ENCODE measurements around the gene CACNA1D.

Gene CACNA1D

DNA sequence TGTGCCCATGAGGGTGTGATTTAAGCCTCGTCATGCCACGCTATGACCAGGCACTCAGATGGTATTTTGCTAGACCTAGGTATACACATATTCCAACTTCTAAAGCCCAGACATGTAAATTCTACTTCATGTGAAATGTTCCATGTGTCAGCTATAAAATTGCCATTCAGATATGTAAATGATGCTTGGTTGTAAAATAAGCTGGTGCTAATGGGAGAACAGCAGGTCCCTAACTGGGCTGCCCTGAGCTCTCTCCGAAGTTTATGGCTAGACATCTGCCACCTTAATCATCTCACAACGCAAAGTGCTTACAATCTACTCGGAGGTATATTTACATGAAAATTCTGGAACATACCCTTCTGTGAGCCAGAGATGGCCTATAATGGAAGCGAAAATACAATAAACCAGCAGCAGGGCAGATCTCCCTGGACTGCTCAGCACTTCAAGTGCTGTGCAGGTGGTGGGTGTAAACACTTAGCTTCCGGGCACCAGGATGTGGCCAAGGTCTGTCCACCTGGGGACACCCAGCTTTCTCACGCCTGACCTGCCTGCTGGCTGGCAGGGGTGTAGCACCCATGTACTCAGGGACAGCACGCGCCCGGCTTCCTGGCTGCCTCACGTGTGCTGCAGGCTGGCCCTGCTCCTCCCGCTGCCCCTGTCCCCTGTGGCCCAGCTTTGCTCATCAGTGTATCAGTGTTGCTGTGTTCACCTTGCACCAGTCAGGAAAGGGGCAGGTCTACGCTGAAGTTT is 269.8 kb downstream of the CACNA1D start:
- ChIA-PET POLR2A (interaction anchor here (0.7 kb wide), 1 partner anchor 91 kb away, joined by 3 read pairs; no protein-coding TSS in a partner anchor), CTCF (no interaction called here)
- TF ChIP-seq HDGF (IDR thresholded peaks at IDR 0.05; ENCODE audit: borderline replicate concordance) (no peak), FOXA1 (IDR thresholded peaks at IDR 0.05) (no peak), CTBP1 (IDR thresholded peaks at IDR 0.05; ENCODE audit: borderline replicate concordance) (no peak), ELF4 (IDR thresholded peaks at IDR 0.05) (no peak), SUZ12 (IDR thresholded peaks at IDR 0.05) (no peak), ZNF384 (IDR thresholded peaks at IDR 0.05) (no peak), TARDBP (IDR thresholded peaks at IDR 0.05) (no peak), BHLHE40 (IDR thresholded peaks at IDR 0.05; ENCODE audit: borderline replicate concordance) (no peak), FOXM1 (IDR thresholded peaks at IDR 0.05; ENCODE audit: borderline replicate concordance) (no peak), SP1 (IDR thresholded peaks at IDR 0.05) (no peak)
- TF ChIP-seq, protein P1, sequence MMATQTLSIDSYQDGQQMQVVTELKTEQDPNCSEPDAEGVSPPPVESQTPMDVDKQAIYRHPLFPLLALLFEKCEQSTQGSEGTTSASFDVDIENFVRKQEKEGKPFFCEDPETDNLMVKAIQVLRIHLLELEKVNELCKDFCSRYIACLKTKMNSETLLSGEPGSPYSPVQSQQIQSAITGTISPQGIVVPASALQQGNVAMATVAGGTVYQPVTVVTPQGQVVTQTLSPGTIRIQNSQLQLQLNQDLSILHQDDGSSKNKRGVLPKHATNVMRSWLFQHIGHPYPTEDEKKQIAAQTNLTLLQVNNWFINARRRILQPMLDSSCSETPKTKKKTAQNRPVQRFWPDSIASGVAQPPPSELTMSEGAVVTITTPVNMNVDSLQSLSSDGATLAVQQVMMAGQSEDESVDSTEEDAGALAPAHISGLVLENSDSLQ (IDR thresholded peaks at IDR 0.05): no peak
- DNase-seq (ENCODE audit: extremely low spot score): no peak

DNA sequence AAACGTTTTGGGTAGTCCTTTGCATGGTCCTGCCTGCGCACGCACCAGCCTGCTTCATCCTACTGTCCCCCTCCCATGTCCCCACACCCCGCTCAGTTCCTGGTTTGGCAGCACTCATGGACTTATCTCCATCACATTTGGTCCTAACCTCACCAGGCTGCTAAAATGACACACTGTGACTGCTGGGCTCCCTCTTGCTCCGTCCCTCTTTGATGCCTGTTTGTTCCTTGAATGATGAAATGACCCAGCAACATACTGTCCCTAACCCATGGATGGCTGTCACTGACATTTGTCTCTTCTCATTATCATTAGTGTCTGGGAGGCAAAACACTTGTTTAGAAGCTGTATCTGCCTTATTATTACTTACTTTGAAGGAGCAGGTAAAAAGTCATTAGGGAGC is 271.3 kb downstream of the CACNA1D start:
- no peak for DNase-seq (ENCODE audit: extremely low spot score)
- ChIA-PET CTCF (no interaction called here), POLR2A (no interaction called here)
- TF ChIP-seq SP1 (IDR thresholded peaks at IDR 0.05): no peak

DNA sequence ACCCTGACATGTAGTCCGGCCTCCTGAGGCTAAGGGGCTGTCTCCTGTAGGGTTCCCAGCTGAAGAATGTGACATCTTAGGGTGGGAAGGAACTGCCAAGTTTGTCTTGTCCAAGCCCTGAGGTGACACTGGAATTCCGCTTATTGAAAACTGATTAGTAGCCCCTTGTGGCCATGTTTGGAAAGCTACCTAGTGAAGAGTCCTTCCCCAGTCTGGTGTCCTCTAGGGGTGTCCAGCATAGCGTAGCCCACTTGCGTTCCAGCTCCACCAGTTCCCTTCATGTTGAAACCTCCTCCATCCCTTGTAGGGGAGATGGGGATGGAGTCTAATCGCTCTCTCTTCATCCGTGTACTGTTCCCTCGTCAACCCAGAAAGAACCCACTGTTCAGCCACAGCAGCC is 272.3 kb downstream of the CACNA1D start:
- TF ChIP-seq SP1 (IDR thresholded peaks at IDR 0.05) (no peak), HDGF (IDR thresholded peaks at IDR 0.05; ENCODE audit: borderline replicate concordance) (no peak), SUZ12 (IDR thresholded peaks at IDR 0.05) (no peak), CTBP1 (IDR thresholded peaks at IDR 0.05; ENCODE audit: borderline replicate concordance) (no peak), TARDBP (IDR thresholded peaks at IDR 0.05) (no peak), NFRKB (IDR thresholded peaks at IDR 0.05) (no peak), ZNF384 (IDR thresholded peaks at IDR 0.05) (no peak), FOXK2 (IDR thresholded peaks at IDR 0.05) (no peak), ELF4 (IDR thresholded peaks at IDR 0.05) (no peak), ARNT (IDR thresholded peaks at IDR 0.05) (no peak), LEF1 (IDR thresholded peaks at IDR 0.05; ENCODE audit: borderline replicate concordance) (no peak), FOXA1 (IDR thresholded peaks at IDR 0.05) (no peak), L3MBTL2 (conservative IDR thresholded peaks at IDR 0.05) (no peak), FOXM1 (IDR thresholded peaks at IDR 0.05; ENCODE audit: borderline replicate concordance) (no peak), BHLHE40 (IDR thresholded peaks at IDR 0.05; ENCODE audit: borderline replicate concordance) (no peak)
- TF ChIP-seq, protein P1 (IDR thresholded peaks at IDR 0.05): no peak
- DNase-seq (ENCODE audit: extremely low spot score): no peak
- CTCF ChIA-PET: interaction anchor here (0.5 to 0.6 kb wide), 2 partner anchors 155 to 230 kb away, joined by 3 read pairs; no protein-coding TSS in a partner anchor
- POLR2A ChIA-PET: no interaction called here

DNA sequence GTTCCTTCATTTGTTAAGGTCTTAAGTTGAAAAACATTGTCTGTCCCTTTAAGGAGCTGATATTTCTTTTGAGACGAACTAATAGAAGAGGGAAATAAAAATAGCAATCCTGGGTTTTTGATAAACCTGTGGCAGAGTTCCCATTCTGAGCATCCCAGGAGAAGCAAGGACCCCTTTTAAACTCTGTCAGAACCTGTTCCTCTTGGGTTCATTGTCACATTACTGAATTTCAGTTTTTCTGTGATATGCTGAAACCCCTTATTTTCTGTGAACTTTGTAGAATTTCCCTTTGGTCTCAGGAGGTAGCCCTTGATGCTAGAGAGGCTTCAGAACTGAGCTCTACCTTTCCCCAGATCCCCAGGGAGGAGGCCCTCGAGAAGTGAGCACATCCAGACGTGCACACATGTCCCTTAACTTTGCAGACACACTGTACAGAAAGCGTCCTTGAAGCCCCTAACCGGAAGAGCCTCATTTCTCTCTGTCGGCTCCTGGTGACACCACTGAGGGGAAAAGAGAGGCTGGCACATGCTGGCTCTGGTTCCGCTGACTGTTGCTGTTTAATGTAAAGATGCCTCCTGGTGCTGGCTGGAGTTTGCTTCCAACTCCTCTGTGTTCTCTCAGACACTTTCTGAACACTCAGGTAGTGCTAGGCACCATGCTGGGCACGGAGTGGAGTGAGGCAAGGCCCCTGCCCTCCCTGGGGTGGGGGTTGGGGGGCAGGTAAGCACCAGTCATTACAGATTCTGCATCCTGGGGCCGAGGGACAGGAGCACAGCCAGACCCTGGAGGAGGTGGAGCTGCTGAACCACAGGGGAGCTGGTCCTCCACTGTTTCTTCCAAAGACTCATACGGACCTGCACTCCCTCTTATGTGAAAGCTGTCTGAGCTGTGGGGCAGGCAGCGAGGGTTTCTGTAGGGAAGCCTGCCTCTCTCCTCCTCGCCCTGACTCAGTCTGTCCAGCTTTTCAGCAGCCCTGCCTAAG is 274.4 kb downstream of the CACNA1D start:
- ChIA-PET CTCF (no interaction called here), POLR2A (no interaction called here)
- no peak for DNase-seq (ENCODE audit: extremely low spot score)
- no peak for TF ChIP-seq SUZ12 (IDR thresholded peaks at IDR 0.05)
- TF ChIP-seq SP1 (IDR thresholded peaks at IDR 0.05): no peak

DNA sequence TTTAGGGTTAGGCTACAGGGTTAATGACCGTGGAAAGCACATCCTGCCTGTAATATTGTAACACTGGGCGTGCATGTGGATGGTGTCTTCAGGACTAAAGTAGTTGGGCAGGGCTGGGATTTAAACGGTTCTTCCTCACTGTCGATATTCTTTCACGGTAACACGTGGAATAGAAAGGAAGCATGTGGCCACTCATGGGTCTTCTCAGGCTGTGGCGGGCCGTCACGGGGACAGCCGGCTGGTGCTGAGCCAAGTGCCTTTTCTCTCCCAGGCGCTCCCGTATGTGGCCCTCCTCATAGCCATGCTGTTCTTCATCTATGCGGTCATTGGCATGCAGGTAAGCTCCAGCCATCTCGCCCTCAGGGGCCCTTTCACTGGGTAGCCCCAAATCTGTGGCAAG is 278.2 kb downstream of the CACNA1D start:
- DNase-seq (ENCODE audit: extremely low spot score): no peak
- ChIA-PET CTCF (no interaction called here), POLR2A (no interaction called here)
- no peak for TF ChIP-seq CTBP1 (IDR thresholded peaks at IDR 0.05; ENCODE audit: borderline replicate concordance)
- no peak for TF ChIP-seq NFRKB (IDR thresholded peaks at IDR 0.05)
- no peak for TF ChIP-seq HDGF (IDR thresholded peaks at IDR 0.05; ENCODE audit: borderline replicate concordance)
- no peak for TF ChIP-seq ARNT (IDR thresholded peaks at IDR 0.05)
- no peak for TF ChIP-seq BHLHE40 (IDR thresholded peaks at IDR 0.05; ENCODE audit: borderline replicate concordance)
- TF ChIP-seq SP1 (IDR thresholded peaks at IDR 0.05): no peak
- TF ChIP-seq LEF1 (IDR thresholded peaks at IDR 0.05; ENCODE audit: borderline replicate concordance): no peak
- no peak for TF ChIP-seq SUZ12 (IDR thresholded peaks at IDR 0.05)
- no peak for TF ChIP-seq FOXK2 (IDR thresholded peaks at IDR 0.05)
- no peak for TF ChIP-seq L3MBTL2 (conservative IDR thresholded peaks at IDR 0.05)
- TF ChIP-seq FOXA1 (IDR thresholded peaks at IDR 0.05): no peak
- TF ChIP-seq FOXM1 (IDR thresholded peaks at IDR 0.05; ENCODE audit: borderline replicate concordance): no peak
- TF ChIP-seq, protein P1 (IDR thresholded peaks at IDR 0.05): no peak

DNA sequence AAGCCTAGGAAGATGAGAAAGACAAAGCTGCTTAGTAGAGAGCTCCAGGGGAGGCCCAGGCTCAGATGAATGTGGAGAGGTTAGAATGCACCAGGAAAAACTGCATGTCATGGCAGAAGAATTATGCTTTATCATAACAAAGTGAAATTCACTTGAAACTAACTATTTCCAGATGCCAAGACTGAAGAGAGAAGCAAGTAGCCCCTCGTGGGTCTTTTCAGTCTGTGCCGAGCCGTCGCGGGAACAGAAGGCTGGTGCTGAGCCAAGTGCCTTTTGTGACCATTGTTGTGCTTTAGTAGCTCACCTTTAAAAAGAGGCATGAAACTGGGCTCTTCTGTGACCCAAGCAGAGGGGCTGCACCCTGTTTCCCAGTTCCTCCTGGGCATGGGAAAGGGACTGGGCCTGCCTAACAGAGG is 278.6 kb downstream of the CACNA1D start:
- no peak for DNase-seq (ENCODE audit: extremely low spot score)
- ChIA-PET POLR2A (no interaction called here), CTCF (no interaction called here)
- no peak for TF ChIP-seq L3MBTL2 (conservative IDR thresholded peaks at IDR 0.05)
- TF ChIP-seq, protein P1 (IDR thresholded peaks at IDR 0.05): no peak

Data from HEK293T (cell line).